Measurements from ENCODE around the gene PIGM.

DNA sequence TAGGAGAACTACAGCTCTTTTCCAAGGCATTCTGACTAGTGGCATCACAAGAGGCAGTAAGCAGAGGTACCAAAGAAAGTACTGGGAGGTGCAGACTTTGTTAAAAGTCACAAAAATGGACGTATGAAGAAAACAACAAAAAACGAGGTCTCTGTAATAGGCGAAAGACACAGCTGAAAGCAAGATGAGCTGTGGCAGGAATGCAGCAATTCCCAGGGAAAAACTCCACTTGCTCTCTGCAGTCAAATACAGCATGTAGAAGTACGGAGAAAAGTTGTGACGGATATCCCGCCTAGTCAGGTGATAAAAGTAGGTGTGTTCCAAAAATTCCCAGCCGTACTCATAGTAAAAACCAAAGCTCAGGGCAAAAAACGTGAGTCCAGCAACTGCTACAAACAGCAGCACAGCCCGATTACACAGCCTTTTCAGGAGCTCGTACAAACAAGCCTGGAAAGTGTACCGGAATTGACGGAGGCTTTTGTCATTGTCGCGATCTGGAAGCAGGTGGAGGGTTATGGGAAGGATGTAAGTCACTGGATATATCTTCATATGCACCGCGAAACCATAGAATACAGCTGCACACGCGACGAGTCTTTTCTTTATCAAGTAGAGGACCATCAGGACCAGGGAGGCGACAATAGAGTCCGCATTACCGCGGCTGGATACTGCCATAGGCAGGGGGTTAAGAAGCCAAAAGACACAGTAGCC, 979 bp downstream of the PIGM start:
- TF ChIP-seq, protein P1, sequence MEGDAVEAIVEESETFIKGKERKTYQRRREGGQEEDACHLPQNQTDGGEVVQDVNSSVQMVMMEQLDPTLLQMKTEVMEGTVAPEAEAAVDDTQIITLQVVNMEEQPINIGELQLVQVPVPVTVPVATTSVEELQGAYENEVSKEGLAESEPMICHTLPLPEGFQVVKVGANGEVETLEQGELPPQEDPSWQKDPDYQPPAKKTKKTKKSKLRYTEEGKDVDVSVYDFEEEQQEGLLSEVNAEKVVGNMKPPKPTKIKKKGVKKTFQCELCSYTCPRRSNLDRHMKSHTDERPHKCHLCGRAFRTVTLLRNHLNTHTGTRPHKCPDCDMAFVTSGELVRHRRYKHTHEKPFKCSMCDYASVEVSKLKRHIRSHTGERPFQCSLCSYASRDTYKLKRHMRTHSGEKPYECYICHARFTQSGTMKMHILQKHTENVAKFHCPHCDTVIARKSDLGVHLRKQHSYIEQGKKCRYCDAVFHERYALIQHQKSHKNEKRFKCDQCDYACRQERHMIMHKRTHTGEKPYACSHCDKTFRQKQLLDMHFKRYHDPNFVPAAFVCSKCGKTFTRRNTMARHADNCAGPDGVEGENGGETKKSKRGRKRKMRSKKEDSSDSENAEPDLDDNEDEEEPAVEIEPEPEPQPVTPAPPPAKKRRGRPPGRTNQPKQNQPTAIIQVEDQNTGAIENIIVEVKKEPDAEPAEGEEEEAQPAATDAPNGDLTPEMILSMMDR (IDR thresholded peaks at IDR 0.05; ENCODE audit: poor library complexity): no peak
- TF ChIP-seq EZH2phosphoT487 (IDR thresholded peaks at IDR 0.05; ENCODE audit: low read depth, severe bottlenecking, unreplicated experiment): no peak

Measured in hepatocyte (in vitro differentiated cells).